ENCODE results near the gene PLXDC2. TPM values are rescaled to one million over a fixed set of nuclear protein-coding genes. Genes with fewer than 3 reads are reported as not detected.

The PLXDC2 gene
- total RNA-seq, 1 donor from 2014 or later: not detected

DNA sequence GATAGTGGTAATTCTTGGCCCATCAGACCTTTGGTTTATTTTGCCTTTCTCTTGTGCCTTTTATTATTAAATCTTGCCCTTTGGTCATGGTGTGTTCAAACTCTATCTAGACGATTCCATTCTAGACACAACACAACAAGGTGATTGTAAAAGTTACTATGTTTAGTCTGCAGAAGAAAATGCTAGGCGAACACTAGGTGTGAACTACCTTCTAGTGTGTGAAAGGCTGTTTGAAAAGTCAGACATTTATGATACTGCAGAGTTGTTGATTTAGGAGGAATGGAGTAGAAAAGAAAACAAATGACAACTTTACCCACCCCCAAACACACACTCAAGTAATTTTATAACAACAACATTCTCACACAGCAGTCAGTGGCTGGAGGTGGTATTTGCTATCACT lies 103.4 kb downstream of the PLXDC2 start:
- no peaks in the 10 kb centered on the region for H3K4me1 Mint-ChIP-seq
- no peaks in the 10 kb centered on the region for H3K36me3 Mint-ChIP-seq (ENCODE audit: low read depth)
- no peaks in the 10 kb centered on the region for H3K27me3 Mint-ChIP-seq
- no peaks in the 10 kb centered on the region for H3K9me3 Mint-ChIP-seq
- DNase-seq: no peak
- intact Hi-C loops (cut with micrococcal nuclease): no loop called here
- H3K4me3 Mint-ChIP-seq: no peak overlapping the region
- H3K27ac Mint-ChIP-seq: no peak overlapping the region

GRCh38 chr10:19920075-19920726 lies 104.0 kb downstream of the PLXDC2 start:
- H3K27me3 Mint-ChIP-seq: no peaks in the 10 kb centered on the region
- H3K4me3 Mint-ChIP-seq: no peak overlapping the region
- DNase-seq: no peak
- H3K36me3 Mint-ChIP-seq (ENCODE audit: low read depth): no peaks in the 10 kb centered on the region
- H3K9me3 Mint-ChIP-seq: no peaks in the 10 kb centered on the region
- intact Hi-C loops (cut with micrococcal nuclease): no loop called here
- no peak overlapping the region for H3K27ac Mint-ChIP-seq
- no peaks in the 10 kb centered on the region for H3K4me1 Mint-ChIP-seq

GRCh38 chr10:19921300-19922140 lies 105.3 kb downstream of the PLXDC2 start:
- Mint-ChIP-seq H3K27me3 (no peaks in the 10 kb centered on the region), H3K9me3 (no peaks in the 10 kb centered on the region), H3K4me3 (no peak overlapping the region), H3K27ac (no peak overlapping the region), H3K4me1 (no peaks in the 10 kb centered on the region), H3K36me3 (ENCODE audit: low read depth) (no peaks in the 10 kb centered on the region)
- DNase-seq: no peak
- intact Hi-C loops (cut with micrococcal nuclease): no loop called here

DNA sequence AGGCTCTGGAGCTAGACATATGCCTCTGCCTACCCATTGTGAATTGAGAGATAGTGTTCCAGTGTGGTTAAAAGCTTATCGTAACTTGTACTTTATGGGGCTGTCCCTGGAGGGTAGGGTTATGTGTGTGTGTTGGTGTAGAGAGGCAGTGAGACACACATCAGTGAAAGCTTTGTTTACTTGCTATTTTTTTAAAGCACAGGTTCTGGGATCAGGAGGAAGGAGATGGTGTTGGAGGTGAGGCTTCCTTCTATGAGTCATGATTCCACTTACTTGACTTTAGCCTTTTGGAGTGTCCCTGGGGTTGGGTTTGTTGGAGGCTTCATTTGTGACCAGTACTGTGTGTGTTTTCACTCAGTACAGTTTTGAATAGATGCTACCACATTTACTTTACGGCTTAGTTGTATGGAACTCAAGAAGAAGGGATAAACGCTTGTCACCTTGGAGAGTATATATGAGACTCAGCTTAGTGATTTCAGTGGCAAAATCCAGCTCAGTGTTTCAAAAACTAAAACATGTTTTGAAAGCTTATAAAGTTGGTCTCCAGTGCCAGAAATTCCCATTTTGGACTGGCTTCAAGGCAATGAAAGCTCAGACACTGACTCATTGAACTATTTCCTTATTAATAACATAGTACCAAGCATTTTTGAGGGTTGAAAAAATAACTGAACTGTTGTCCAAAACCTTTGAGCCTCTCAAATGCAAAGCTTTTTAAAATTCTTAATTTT lies 106.2 kb downstream of the PLXDC2 start:
- Mint-ChIP-seq H3K36me3 (ENCODE audit: low read depth) (no peaks in the 10 kb centered on the region), H3K4me1 (no peaks in the 10 kb centered on the region), H3K27me3 (no peaks in the 10 kb centered on the region), H3K9me3 (peaks cover 6% of the 10 kb centered on the region), H3K27ac (no peak overlapping the region), H3K4me3 (no peak overlapping the region)
- intact Hi-C loops (cut with micrococcal nuclease): no loop called here
- DNase-seq: no peak

DNA sequence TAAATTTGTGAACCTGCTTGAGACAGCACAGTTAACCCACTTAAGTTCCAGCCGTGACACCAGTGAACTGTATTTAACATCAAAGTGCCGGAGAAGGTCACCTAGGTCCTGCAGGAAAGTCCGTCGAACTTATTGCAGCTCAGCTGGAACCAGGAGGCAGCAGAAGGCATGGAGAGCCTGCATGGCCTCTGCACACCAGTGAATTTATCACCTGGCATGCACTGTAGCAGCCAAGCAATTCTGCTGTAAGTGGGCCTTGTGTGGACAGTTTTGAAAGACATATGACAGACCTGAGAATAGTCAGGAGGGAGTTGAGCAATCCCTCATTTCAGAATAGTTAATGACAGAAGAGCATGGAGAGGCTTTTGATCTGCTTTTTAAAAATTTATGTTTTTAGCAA lies 108.8 kb downstream of the PLXDC2 start:
- Mint-ChIP-seq H3K36me3 (ENCODE audit: low read depth) (no peaks in the 10 kb centered on the region), H3K4me1 (no peaks in the 10 kb centered on the region), H3K27ac (no peak overlapping the region), H3K27me3 (no peaks in the 10 kb centered on the region), H3K4me3 (no peak overlapping the region), H3K9me3 (peaks cover 6% of the 10 kb centered on the region)
- DNase-seq: no peak
- intact Hi-C loops (cut with micrococcal nuclease): no loop called here

- Mint-ChIP-seq H3K4me1 (no peaks in the 10 kb centered on the region), H3K27me3 (no peaks in the 10 kb centered on the region), H3K9me3 (peaks cover 11% of the 10 kb centered on the region), H3K4me3 (no peak overlapping the region), H3K27ac (no peak overlapping the region), H3K36me3 (ENCODE audit: low read depth) (no peaks in the 10 kb centered on the region)
- DNase-seq: no peak
- intact Hi-C loops (cut with micrococcal nuclease): no loop called here
Measured at GRCh38 chr10:19928936-19929335, 112.7 kb downstream of the PLXDC2 start.

- intact Hi-C loops (cut with micrococcal nuclease): no loop called here
Measured at GRCh38 chr10:19929506-19930140, 113.4 kb downstream of the PLXDC2 start.

DNA sequence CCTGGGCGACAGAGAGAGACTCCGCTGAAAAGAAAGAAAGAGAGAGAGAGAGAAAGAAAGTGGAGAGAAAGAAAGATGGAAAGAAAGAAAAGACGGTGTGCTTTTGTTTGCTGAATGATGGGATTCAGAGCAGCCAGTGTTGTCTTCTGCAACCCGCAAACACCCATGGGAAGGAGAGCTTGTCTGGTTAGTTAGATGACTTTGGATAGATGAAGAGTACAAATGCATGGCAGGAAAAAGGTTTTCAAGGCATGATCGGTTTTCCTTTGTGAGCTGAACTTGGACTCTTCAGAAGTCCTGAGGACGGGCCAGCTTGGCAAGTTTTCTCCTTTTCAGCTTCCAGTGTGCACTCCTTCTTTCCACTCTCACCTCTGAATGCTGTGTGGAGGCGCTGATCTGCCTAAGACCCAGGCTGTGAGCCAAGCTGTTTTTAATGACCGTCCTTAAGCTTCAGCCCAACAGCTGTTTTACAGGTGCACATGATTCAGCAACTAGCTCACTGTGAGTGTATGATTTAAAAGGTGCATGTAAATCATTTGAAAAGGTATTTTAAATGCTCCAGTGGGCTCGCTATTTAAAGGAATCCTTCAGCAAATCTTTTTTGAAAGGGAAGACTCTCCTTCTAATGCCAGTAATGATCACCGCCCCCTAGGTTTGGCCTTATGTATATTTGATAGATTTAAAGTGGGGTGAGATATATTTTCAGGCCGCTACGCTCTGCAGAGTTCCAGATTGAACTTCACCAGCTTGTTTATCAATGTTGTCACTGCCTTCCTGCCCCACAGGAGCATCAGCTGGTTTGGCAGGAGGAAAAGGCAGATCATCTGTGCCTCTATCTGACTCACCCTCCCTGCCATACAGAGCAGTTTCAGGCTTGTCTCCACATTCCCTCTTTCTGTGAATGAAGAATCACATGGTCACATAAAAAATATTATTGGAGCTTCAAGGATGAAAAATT lies 115.0 kb downstream of the PLXDC2 start:
- no peak for DNase-seq
- Mint-ChIP-seq H3K27me3 (no peaks in the 10 kb centered on the region), H3K27ac (no peak overlapping the region), H3K9me3 (peaks cover 15% of the 10 kb centered on the region), H3K36me3 (ENCODE audit: low read depth) (no peaks in the 10 kb centered on the region), H3K4me3 (no peak overlapping the region), H3K4me1 (no peaks in the 10 kb centered on the region)
- intact Hi-C loops (cut with micrococcal nuclease): no loop called here

More at GRCh38 chr10:19929506-19930140, 113.4 kb downstream of the PLXDC2 start:
- Mint-ChIP-seq H3K27ac (no peak overlapping the region), H3K27me3 (no peaks in the 10 kb centered on the region), H3K36me3 (ENCODE audit: low read depth) (no peaks in the 10 kb centered on the region), H3K4me3 (no peak overlapping the region), H3K4me1 (no peaks in the 10 kb centered on the region), H3K9me3 (peaks cover 11% of the 10 kb centered on the region)
- DNase-seq: no peak

GRCh38 chr10:19931894-19932590 lies 115.8 kb downstream of the PLXDC2 start:
- H3K36me3 Mint-ChIP-seq (ENCODE audit: low read depth): no peaks in the 10 kb centered on the region
- no peak overlapping the region for H3K4me3 Mint-ChIP-seq
- H3K9me3 Mint-ChIP-seq: peaks cover 12% of the 10 kb centered on the region
- H3K27ac Mint-ChIP-seq: no peak overlapping the region
- intact Hi-C loops (cut with micrococcal nuclease): no loop called here
- H3K27me3 Mint-ChIP-seq: no peaks in the 10 kb centered on the region
- DNase-seq: no peak
- H3K4me1 Mint-ChIP-seq: no peaks in the 10 kb centered on the region

GRCh38 chr10:19932806-19933371 lies 116.7 kb downstream of the PLXDC2 start:
- H3K9me3 Mint-ChIP-seq: peaks cover 15% of the 10 kb centered on the region
- H3K4me1 Mint-ChIP-seq: no peaks in the 10 kb centered on the region
- no peaks in the 10 kb centered on the region for H3K36me3 Mint-ChIP-seq (ENCODE audit: low read depth)
- no peak overlapping the region for H3K27ac Mint-ChIP-seq
- H3K27me3 Mint-ChIP-seq: no peaks in the 10 kb centered on the region
- DNase-seq: no peak
- no peak overlapping the region for H3K4me3 Mint-ChIP-seq
- intact Hi-C loops (cut with micrococcal nuclease): no loop called here

DNA sequence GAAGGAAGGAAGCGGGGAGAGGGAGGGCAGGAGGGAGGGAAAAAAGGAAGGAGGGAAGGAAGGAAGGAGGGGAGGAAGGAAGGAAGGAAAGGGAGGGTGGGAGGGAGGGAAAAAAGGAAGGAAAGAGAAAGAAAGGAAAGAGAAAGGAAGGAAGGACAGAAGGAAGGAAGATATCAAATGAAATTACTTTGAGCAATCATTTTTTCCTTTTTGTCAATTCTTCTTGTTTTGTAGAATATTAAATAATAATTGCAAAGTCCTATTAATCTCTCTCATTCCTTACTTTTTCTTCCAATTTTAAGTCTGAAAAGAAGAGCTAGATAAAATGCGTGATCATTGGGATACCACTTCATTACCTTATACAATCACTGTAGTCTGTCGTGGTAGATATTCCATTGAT lies 117.5 kb downstream of the PLXDC2 start:
- no peak for DNase-seq
- Mint-ChIP-seq H3K27ac (no peak overlapping the region), H3K4me1 (no peaks in the 10 kb centered on the region), H3K9me3 (peaks cover 15% of the 10 kb centered on the region), H3K36me3 (ENCODE audit: low read depth) (no peaks in the 10 kb centered on the region), H3K4me3 (no peak overlapping the region), H3K27me3 (no peaks in the 10 kb centered on the region)
- intact Hi-C loops (cut with micrococcal nuclease): no loop called here

DNA sequence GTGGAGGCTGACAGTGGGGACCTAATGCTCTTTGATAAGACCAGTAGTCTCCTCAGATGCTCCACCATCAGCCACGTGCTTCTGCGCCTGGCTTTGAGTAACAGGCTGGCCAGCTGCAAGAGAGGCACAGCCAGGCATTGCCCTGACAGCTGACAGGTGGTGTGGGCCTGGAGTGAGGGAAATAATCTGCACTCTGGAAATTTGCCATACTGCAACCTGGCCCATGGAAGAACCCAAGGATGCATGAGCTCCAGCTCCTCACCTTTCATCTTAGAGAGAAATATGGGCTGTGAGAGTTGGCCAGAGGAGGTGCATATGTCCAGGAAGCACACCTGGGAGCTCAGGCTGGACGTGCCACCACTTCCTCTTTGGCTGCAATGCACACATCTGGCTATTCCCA lies 118.9 kb downstream of the PLXDC2 start:
- H3K27me3 Mint-ChIP-seq: no peaks in the 10 kb centered on the region

More for the DNA sequence above, 118.9 kb downstream of the PLXDC2 start:
- no peak overlapping the region for H3K27ac Mint-ChIP-seq
- H3K36me3 Mint-ChIP-seq (ENCODE audit: low read depth): no peaks in the 10 kb centered on the region
- no peak for DNase-seq
- no peaks in the 10 kb centered on the region for H3K4me1 Mint-ChIP-seq
- intact Hi-C loops (cut with micrococcal nuclease): no loop called here
- no peak overlapping the region for H3K4me3 Mint-ChIP-seq
- H3K9me3 Mint-ChIP-seq: peaks cover 15% of the 10 kb centered on the region

Data from activated CD4-positive, alpha-beta T cell treated with anti-CD3 and anti-CD28 coated beads, Interleukin-2, amount 10 ng/mL, durations not matched to agents 24 days and 14 days (primary cell).